CD4-positive, alpha-beta T cell treated with Interleukin-1 beta for 1 hour (primary cell): ENCODE results near the gene ASXL1.

ENCODE experiments used
- DNase-seq, 2 donors: peaks; one replicate each; pipeline ENCODE4 v3.0.0-alpha.2; 2020 to 2022

Gene ASXL1

GRCh38 chr20:32411955-32412706 is 54.0 kb downstream of the ASXL1 start:
- DNase-seq, result no peak

- DNase-seq, result no peak
These were observed 57.4 kb downstream of the ASXL1 start for GRCh38 chr20:32415494-32415893.

- DNase-seq, result no peak
These were observed 58.1 kb downstream of the ASXL1 start for GRCh38 chr20:32416206-32416605.

GRCh38 chr20:32418376-32418775 is 60.2 kb downstream of the ASXL1 start:
- DNase-seq, result no peak

GRCh38 chr20:32421290-32421689 is 63.2 kb downstream of the ASXL1 start:
- DNase-seq, result no peak

GRCh38 chr20:32427996-32428395 is 69.9 kb downstream of the ASXL1 start:
- DNase-seq, result no peak

GRCh38 chr20:32429343-32429742 is 71.2 kb downstream of the ASXL1 start:
- DNase-seq, result no peak

GRCh38 chr20:32429745-32430360 is 71.7 kb downstream of the ASXL1 start:
- DNase-seq, result no peak

- DNase-seq, result no peak
These were observed 73.3 kb downstream of the ASXL1 start for GRCh38 chr20:32431457-32431856.

- no peak for DNase-seq
These were observed 74.1 kb downstream of the ASXL1 start for GRCh38 chr20:32432277-32432676.

- DNase-seq, result no peak
These were observed 75.3 kb downstream of the ASXL1 start for GRCh38 chr20:32433311-32434021.

- no peak for DNase-seq
These were observed 76.3 kb downstream of the ASXL1 start for GRCh38 chr20:32434434-32434833.

GRCh38 chr20:32435449-32436107 is 77.4 kb downstream of the ASXL1 start:
- DNase-seq, result no peak

GRCh38 chr20:32436142-32436861 is 78.2 kb downstream of the ASXL1 start:
- no peak for DNase-seq

- no peak for DNase-seq
These were observed 78.8 kb downstream of the ASXL1 start for GRCh38 chr20:32436968-32437367.

- no peak for DNase-seq
These were observed 79.4 kb downstream of the ASXL1 start for GRCh38 chr20:32437391-32438074.

GRCh38 chr20:32438331-32438858 is 80.3 kb downstream of the ASXL1 start:
- no peak for DNase-seq

- no peak for DNase-seq
These were observed 81.2 kb downstream of the ASXL1 start for GRCh38 chr20:32439132-32439829.

- no peak for DNase-seq
These were observed 82.1 kb downstream of the ASXL1 start for GRCh38 chr20:32440069-32440757.

GRCh38 chr20:32440758-32441078 is 82.6 kb downstream of the ASXL1 start:
- DNase-seq, result no peak

- DNase-seq, result no peak
These were observed 83.5 kb downstream of the ASXL1 start for GRCh38 chr20:32441638-32442037.
